K562 (cell line): ENCODE data around the gene TGFB1I1. TPM values are rescaled to one million over a fixed set of nuclear protein-coding genes. Genes with fewer than 3 reads are reported as not detected.

Experiments used
- CSDE1 ChIP-seq, 2 experiments: fragments of 450-650 bp; IDR thresholded peaks; 2 replicates each; pipeline ENCODE4 v1.6.1; 2016; ENCODE audit warnings: mild to moderate bottlenecking in 1 of 2
- CTCF ChIP-seq, 3 experiments: IDR thresholded peaks in 2 of 3; conservative IDR thresholded peaks in 1 of 3; 2 replicates each; pipeline ENCODE4 v1.5.1; 2011 to 2012; ENCODE audit warnings: low read length in 3 of 3, mild to moderate bottlenecking in 3 of 3, control low read depth in 2 of 3, improper control_type of control experiment in 1 of 3, inconsistent platforms in 1 of 3, low read depth in 1 of 3, mixed read lengths in 1 of 3, moderate library complexity in 1 of 3; ENCODE audit not compliant: insufficient read depth in 2 of 3
- DDX20 ChIP-seq: fragments of 450-650 bp; IDR thresholded peaks from 2 replicates; pipeline ENCODE4 v1.6.1; 2016; ENCODE audit warnings: missing genetic modification characterization, low read depth, mild to moderate bottlenecking, missing compliant biosample characterization, moderate library complexity
- ELF1 ChIP-seq: fragments of 200-800 bp; sonication (Bioruptor generic); IDR thresholded peaks from 2 replicates; pipeline ENCODE4 v1.6.1; 2016; ENCODE audit warnings: missing genetic modification characterization, missing compliant biosample characterization
- GMEB1 ChIP-seq: fragments of 250-450 bp; sonication (Bioruptor Pico); IDR thresholded peaks from 2 replicates; pipeline ENCODE4 v1.4.0; 2020; ENCODE audit warnings: mild to moderate bottlenecking
- POLR2G ChIP-seq: fragments of 200-400 bp; formaldehyde crosslinking; IDR thresholded peaks from 2 replicates; pipeline ENCODE4 v1.6.1; 2017; ENCODE audit warnings: low read depth, mild to moderate bottlenecking, antibody characterized with exemption, low read length, moderate library complexity
- RAD21 ChIP-seq, 2 experiments: fragments of 250-450 bp in 1 of 2; fragments of 450-650 bp in 1 of 2; sonication (Bioruptor Pico) in 1 of 2; formaldehyde crosslinking in 1 of 2; IDR thresholded peaks in 1 of 2; conservative IDR thresholded peaks in 1 of 2; 2 replicates each; pipeline versions ENCODE4 v1.4.0 to v1.8.0; 2020 to 2022; ENCODE audit warnings: mild to moderate bottlenecking in 2 of 2, moderate library complexity in 1 of 2
- RNF2 ChIP-seq: sonication (generic); IDR thresholded peaks from 2 replicates; pipeline ENCODE4 v1.6.1; 2016
- SAFB ChIP-seq: fragments of 200-400 bp; formaldehyde crosslinking; IDR thresholded peaks from 2 replicates; pipeline ENCODE4 v1.6.1; 2017; ENCODE audit warnings: low read depth, low read length, borderline replicate concordance
- THAP7 ChIP-seq: fragments of 250-450 bp; sonication (Bioruptor Pico); IDR thresholded peaks from 2 replicates; pipeline ENCODE4 v1.5.0; 2021
- ZBTB40 ChIP-seq, 2 experiments: fragments of 450-650 bp in 1 of 2; sonication (generic) in 1 of 2; formaldehyde crosslinking in 1 of 2; IDR thresholded peaks; 2 replicates each; pipeline versions ENCODE4 v1.7.1 to v1.9.0; 2016 to 2022; ENCODE audit warnings: inconsistent platforms in 1 of 2, mild to moderate bottlenecking in 1 of 2, missing genetic modification reagents in 1 of 2
- ZNF717 ChIP-seq: fragments of 250-450 bp; sonication (Bioruptor Pico); IDR thresholded peaks from 2 replicates; pipeline ENCODE4 v1.5.0; 2021
- polyA plus RNA-seq, 8 experiments: library from polyadenylated mRNA; depleted of rRNA in 4 of 8; stranded (reverse) in 5 of 8; unstranded in 3 of 8; fragments of >200 nt; fragmentation: Nextera tagmentation in 2 of 8; fragmentation: Illumina TruSeq in 1 of 8; extraction: Ambion mirVana in 2 of 8; extraction: Trizol in 1 of 8; gene quantifications; 2 replicates each; pipeline versions ENCODE4 v1.2.1 to v1.2.3, GENCODE V29; 2011 to 2014; ENCODE audit warnings: inconsistent platforms in 1 of 8, missing spikeins in 1 of 8
- total RNA-seq, 7 experiments: library from RNA; depleted of rRNA in 6 of 7; stranded (reverse); fragments of >200 nt in 6 of 7; fragmentation: Illumina TruSeq in 2 of 7; extraction: Trizol in 2 of 7; gene quantifications; 2 replicates each; pipeline versions ENCODE4 v1.2.1 to v1.2.3, GENCODE V29; 2011 to 2021; ENCODE audit warnings: low replicate concordance in 1 of 7

Gene TGFB1I1
- total and polyA plus RNA-seq, 9 of the 15 experiments (the other 6 are each of a cell fraction or from before 2014, with no cell fraction given): 0.04 to 0.91 (median 0.19) TPM

- peak; percentile 51; the same call in 1 of the 2 replicates for TF ChIP-seq GMEB1 (CRISPR knock-in tag)
- peak; percentile 72 for TF ChIP-seq POLR2G
- 0 out of 2 replicates have a peak, but pooled peaks have one; percentile 44 for TF ChIP-seq THAP7 (CRISPR knock-in tag)
- TF ChIP-seq ELF1 (tag): peak; percentile 55
- no peak for TF ChIP-seq CSDE1 (IDR thresholded peaks at IDR 0.05)
- TF ChIP-seq RNF2: no peak; the same call in none of the 2 replicates
- TF ChIP-seq ZBTB40 (IDR thresholded peaks at IDR 0.05): no peak
- no peak for TF ChIP-seq ZBTB40 (CRISPR knock-in tag; IDR thresholded peaks at IDR 0.05)
- TF ChIP-seq ZNF717 (CRISPR knock-in tag): no peak
- TF ChIP-seq DDX20 (tag): no peak
- TF ChIP-seq CTCF (IDR thresholded peaks at IDR 0.05 in 2 of 3, conservative IDR thresholded peaks at IDR 0.05 in 1 of 3; ENCODE audit: insufficient read depth in 2 of 3, low read depth in 1 of 3, low read length in 3 of 3): peak; percentile 64 to 86 (median 79)
- peak; percentile 80 for TF ChIP-seq SAFB
- peak; percentile 38 to 56 for TF ChIP-seq RAD21 (CRISPR knock-in tag; conservative IDR thresholded peaks at IDR 0.05 in 1 of 2, IDR thresholded peaks at IDR 0.05 in 1 of 2)
Measured at GRCh38 chr16:31477220-31478216, 5.6 kb downstream of the TGFB1I1 start (continued).
